B cell (primary cell): ENCODE measurements around the gene ERCC2. TPM values are rescaled to one million over a fixed set of nuclear protein-coding genes. Genes with fewer than 3 reads are reported as not detected.

Experiments used
- ATAC-seq: fragments of 200-7000 bp; cut with Tn5 transposase; one replicate; pipeline ENCODE4 v1.10.0; 2021; ENCODE audit warnings: low read depth, mild to moderate bottlenecking, moderate number of reproducible peaks, moderate library complexity
- CTCF ChIA-PET: fragments of 350-600 bp; sonication (Branson Sonifier 250); formaldehyde crosslinking; loops from one replicate; lab custom pipeline; 2021; ENCODE audit warnings: antibody characterized with exemption, inconsistent platforms; lab: Charles Lee
- POLR2A ChIA-PET: fragments of 350-600 bp; sonication (Branson Sonifier 250); formaldehyde crosslinking; loops from one replicate; lab custom pipeline; 2021; ENCODE audit warnings: antibody characterized with exemption; lab: Charles Lee
- DNase-seq: peaks from one replicate; pipeline ENCODE4 v3.0.0; 2013
- H2AFZ ChIP-seq: 2 replicates; pipeline ENCODE4 v1.6.1; 2012; ENCODE audit warnings: mild to moderate bottlenecking, low read depth, low read length; ENCODE audit not compliant: insufficient read depth, poor library complexity, severe bottlenecking
- H3K27ac ChIP-seq, 2 donors: 1 replicate in 1 of 2; 2 replicates in 1 of 2; pipeline ENCODE4 v1.5.1; 2012 to 2013; ENCODE audit warnings: low read length in 2 of 2, mild to moderate bottlenecking in 2 of 2, moderate library complexity in 1 of 2
- H3K27me3 ChIP-seq, 4 experiments: fragments of 200-600 bp in 1 of 4; sonication (generic) in 1 of 4; replicated peaks in 1 of 4; 1 replicate in 2 of 4; 2 replicates in 2 of 4; pipeline versions ENCODE4 v1.6.1 to v1.7.0; 2013 to 2016; ENCODE audit warnings: low read length in 3 of 4, mild to moderate bottlenecking in 2 of 4, mixed read lengths in 1 of 4, moderate library complexity in 1 of 4; ENCODE audit not compliant: insufficient read depth in 4 of 4, control insufficient read depth in 3 of 4; ENCODE audit errors: control extremely low read depth in 1 of 4
- H3K36me3 ChIP-seq, 2 experiments: replicated peaks in 1 of 2; 1 replicate in 1 of 2; 2 replicates in 1 of 2; pipeline versions ENCODE4 v1.6.1 to v1.7.1; 2013; ENCODE audit warnings: low read length in 1 of 2; ENCODE audit not compliant: insufficient read depth in 2 of 2, control insufficient read depth in 1 of 2; ENCODE audit errors: control extremely low read depth in 1 of 2, extremely low read depth in 1 of 2
- H3K4me1 ChIP-seq, 2 donors: fragments of 200-600 bp in 1 of 2; sonication (generic) in 1 of 2; 1 replicate in 1 of 2; 2 replicates in 1 of 2; pipeline versions ENCODE4 v1.5.1 to v1.6.1; 2013 to 2017; ENCODE audit warnings: low read length in 2 of 2; ENCODE audit not compliant: control insufficient read depth in 2 of 2, insufficient read depth in 2 of 2
- H3K4me2 ChIP-seq: replicated peaks from 2 replicates; pipeline ENCODE3; 2012; ENCODE audit warnings: mild to moderate bottlenecking, low read depth, low read length; ENCODE audit not compliant: poor library complexity, severe bottlenecking
- H3K4me3 ChIP-seq, 5 experiments: fragments of 200-600 bp in 1 of 5; sonication (generic) in 1 of 5; 1 replicate in 3 of 5; 2 replicates in 2 of 5; pipeline versions ENCODE4 v1.5.1 to v1.7.0; 2011 to 2016; ENCODE audit warnings: low read length in 4 of 5, mild to moderate bottlenecking in 4 of 5, low read depth in 2 of 5, control low read depth in 1 of 5, moderate library complexity in 1 of 5; ENCODE audit not compliant: insufficient read depth in 1 of 5; ENCODE audit errors: control extremely low read depth in 1 of 5, extremely low read depth in 1 of 5
- H3K79me2 ChIP-seq: fragments of 200-600 bp; sonication (generic); one replicate; pipeline ENCODE4 v1.6.0; 2016; ENCODE audit warnings: low read length; ENCODE audit not compliant: control insufficient read depth, insufficient read depth
- H3K9ac ChIP-seq: fragments of 200-600 bp; sonication (generic); 2 replicates; pipeline ENCODE4 v1.6.1; 2017; ENCODE audit warnings: mild to moderate bottlenecking, low read length, moderate library complexity
- H3K9me3 ChIP-seq, 3 donors: one replicate each; pipeline versions ENCODE4 v1.6.1 to v1.7.1; 2013; ENCODE audit warnings: low read length in 2 of 3; ENCODE audit not compliant: control insufficient read depth in 2 of 3, insufficient read depth in 1 of 3; ENCODE audit errors: control extremely low read depth in 1 of 3
- H4K20me1 ChIP-seq: 2 replicates; pipeline ENCODE4 v1.6.0; 2012; ENCODE audit warnings: mild to moderate bottlenecking, low read length; ENCODE audit not compliant: insufficient read depth, control insufficient read depth, poor library complexity, severe bottlenecking
- H3K27ac Mint-ChIP-seq: one replicate; pipeline ENCODE4 v1.8.0; 2021; ENCODE audit warnings: mixed read lengths
- H3K27me3 Mint-ChIP-seq: one replicate; pipeline ENCODE4 v1.8.0; 2021; ENCODE audit warnings: mixed read lengths
- H3K4me1 Mint-ChIP-seq: one replicate; pipeline ENCODE4 v1.8.0; 2021; ENCODE audit warnings: mixed read lengths
- H3K4me3 Mint-ChIP-seq: one replicate; pipeline ENCODE4 v1.8.0; 2021; ENCODE audit warnings: mixed read lengths
- H3K9me3 Mint-ChIP-seq: one replicate; pipeline ENCODE4 v1.8.0; 2022; ENCODE audit warnings: mixed read lengths; ENCODE audit not compliant: insufficient read depth
- EZH2 ChIP-seq: IDR thresholded peaks from 2 replicates; pipeline ENCODE4 v1.6.1; 2012; ENCODE audit warnings: borderline replicate concordance, low read depth, mild to moderate bottlenecking, moderate library complexity, low read length; ENCODE audit not compliant: insufficient read depth, poor library complexity, severe bottlenecking
- WGBS: methylation state at CpG from one replicate; pipeline ENCODE4 v1.1.5; 2013; ENCODE audit warnings: missing lambda C conversion rate; ENCODE audit not compliant: insufficient coverage; 5-methylcytosine and 5-hydroxymethylcytosine counted together
- intact Hi-C: fragments of 100-400 bp; cut with micrococcal nuclease; formaldehyde crosslinking; loops from one replicate; pipeline ENCODE4 v1.10.0; 2022
- polyA plus RNA-seq: library from polyadenylated mRNA; depleted of rRNA; stranded (reverse); fragments of >200 nt; gene quantifications from 2 replicates; pipeline ENCODE4 v1.2.3, GENCODE V29; 2012
- total RNA-seq, 2 donors: library from RNA; stranded (reverse); fragments of 120-200 nt in 1 of 2; gene quantifications; 1 replicate in 1 of 2; 2 replicates in 1 of 2; pipeline versions ENCODE4 v1.2.3 to v1.2.4, GENCODE V29; 2013 to 2022
- TF ChIP-seq, protein P1 (sequence below): fragments of 200-600 bp; IDR thresholded peaks from one replicate; pipeline ENCODE4 v1.8.0; 2022; ENCODE audit warnings: antibody characterized with exemption, mild to moderate bottlenecking

The ERCC2 gene
- total and polyA plus RNA-seq, 2 donors (not counting 1 experiment from before 2014, with no cell fraction given) = 20.8 to 26.5 TPM

GRCh38 chr19:45362291-45362690, 8.1 kb downstream of the ERCC2 start:
- WGBS = 89% methylated on average over 11 of the region's 16 CpGs
- H3K27me3 Mint-ChIP-seq = no peaks in the 10 kb centered on the region
- ChIA-PET CTCF (no interaction called here), POLR2A (no interaction called here)
- H4K20me1 ChIP-seq = no peaks in the 10 kb centered on the region
- H3K79me2 ChIP-seq = no peaks in the 10 kb centered on the region
- H3K4me1 ChIP-seq = no peaks in the 10 kb centered on the region
- no peaks in the 10 kb centered on the region for H3K9me3 Mint-ChIP-seq
- H3K4me1 Mint-ChIP-seq = no peaks in the 10 kb centered on the region
- no peak overlapping the region for H3K4me2 ChIP-seq
- TF ChIP-seq, protein P1, sequence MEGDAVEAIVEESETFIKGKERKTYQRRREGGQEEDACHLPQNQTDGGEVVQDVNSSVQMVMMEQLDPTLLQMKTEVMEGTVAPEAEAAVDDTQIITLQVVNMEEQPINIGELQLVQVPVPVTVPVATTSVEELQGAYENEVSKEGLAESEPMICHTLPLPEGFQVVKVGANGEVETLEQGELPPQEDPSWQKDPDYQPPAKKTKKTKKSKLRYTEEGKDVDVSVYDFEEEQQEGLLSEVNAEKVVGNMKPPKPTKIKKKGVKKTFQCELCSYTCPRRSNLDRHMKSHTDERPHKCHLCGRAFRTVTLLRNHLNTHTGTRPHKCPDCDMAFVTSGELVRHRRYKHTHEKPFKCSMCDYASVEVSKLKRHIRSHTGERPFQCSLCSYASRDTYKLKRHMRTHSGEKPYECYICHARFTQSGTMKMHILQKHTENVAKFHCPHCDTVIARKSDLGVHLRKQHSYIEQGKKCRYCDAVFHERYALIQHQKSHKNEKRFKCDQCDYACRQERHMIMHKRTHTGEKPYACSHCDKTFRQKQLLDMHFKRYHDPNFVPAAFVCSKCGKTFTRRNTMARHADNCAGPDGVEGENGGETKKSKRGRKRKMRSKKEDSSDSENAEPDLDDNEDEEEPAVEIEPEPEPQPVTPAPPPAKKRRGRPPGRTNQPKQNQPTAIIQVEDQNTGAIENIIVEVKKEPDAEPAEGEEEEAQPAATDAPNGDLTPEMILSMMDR = no peak
- TF ChIP-seq EZH2 = no peak
- DNase-seq (no peak), ATAC-seq (no peak)
- H3K27ac Mint-ChIP-seq = no peak overlapping the region
- intact Hi-C loops = no loop called here
- no peak overlapping the region for H3K9ac ChIP-seq
- H3K4me3 Mint-ChIP-seq = no peak overlapping the region
- peaks cover 0 to 13% of the 10 kb centered on the region in 2 experiments for H3K36me3 ChIP-seq
- H3K4me3 ChIP-seq = no peak overlapping the region
- H3K27me3 ChIP-seq = no peaks in the 10 kb centered on the region
- no peak overlapping the region for H2AFZ ChIP-seq
- H3K27ac ChIP-seq = no peak overlapping the region
- no peaks in the 10 kb centered on the region for H3K9me3 ChIP-seq

DNA sequence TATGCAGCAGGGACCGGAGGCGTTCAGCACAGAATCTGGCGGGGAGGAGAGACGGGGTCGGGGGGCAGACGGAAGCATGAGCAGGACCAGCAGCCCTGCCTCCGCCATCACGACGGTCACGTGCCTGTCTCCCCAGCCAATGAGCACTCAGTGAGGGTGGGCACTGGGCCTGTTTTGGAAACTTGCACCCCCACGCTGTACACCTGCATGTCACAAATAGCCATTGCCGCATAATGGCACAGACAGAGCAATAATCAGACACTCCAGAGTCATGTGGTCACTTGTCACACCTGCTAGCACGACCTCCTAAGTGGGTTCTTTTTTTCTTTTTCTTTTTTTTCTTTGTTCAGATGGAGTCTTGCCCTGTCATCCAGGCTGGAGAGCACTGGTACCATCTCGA, 8.8 kb downstream of the ERCC2 start:
- Histone ChIP-seq H3K9ac (no peak overlapping the region), H3K4me3 (no peak overlapping the region), H3K79me2 (no peaks in the 10 kb centered on the region), H4K20me1 (no peaks in the 10 kb centered on the region), H3K36me3 (peaks cover 0 to 15% of the 10 kb centered on the region in 2 experiments), H3K4me2 (no peak overlapping the region), H2AFZ (no peak overlapping the region), H3K27ac (no peak overlapping the region), H3K4me1 (no peaks in the 10 kb centered on the region), H3K9me3 (no peaks in the 10 kb centered on the region), H3K27me3 (no peaks in the 10 kb centered on the region)
- TF ChIP-seq EZH2 = no peak
- TF ChIP-seq, protein P1 = no peak
- intact Hi-C loops = no loop called here
- Mint-ChIP-seq H3K27me3 (no peaks in the 10 kb centered on the region), H3K4me1 (no peaks in the 10 kb centered on the region), H3K4me3 (no peak overlapping the region), H3K9me3 (no peaks in the 10 kb centered on the region), H3K27ac (no peak overlapping the region)
- ATAC-seq (no peak), DNase-seq (no peak)
- POLR2A ChIA-PET = no interaction called here
- 94% methylated on average over 14 of the region's 14 CpGs for WGBS
- CTCF ChIA-PET = no interaction called here
